Globus pallidus (tissue), 1 donor: ENCODE measurements around the gene TPH1.

ENCODE experiments used
- DNase-seq: peaks from one replicate; pipeline ENCODE4 v3.0.0-alpha.2; 2015; ENCODE audit warnings: low spot score

The TPH1 gene

DNA sequence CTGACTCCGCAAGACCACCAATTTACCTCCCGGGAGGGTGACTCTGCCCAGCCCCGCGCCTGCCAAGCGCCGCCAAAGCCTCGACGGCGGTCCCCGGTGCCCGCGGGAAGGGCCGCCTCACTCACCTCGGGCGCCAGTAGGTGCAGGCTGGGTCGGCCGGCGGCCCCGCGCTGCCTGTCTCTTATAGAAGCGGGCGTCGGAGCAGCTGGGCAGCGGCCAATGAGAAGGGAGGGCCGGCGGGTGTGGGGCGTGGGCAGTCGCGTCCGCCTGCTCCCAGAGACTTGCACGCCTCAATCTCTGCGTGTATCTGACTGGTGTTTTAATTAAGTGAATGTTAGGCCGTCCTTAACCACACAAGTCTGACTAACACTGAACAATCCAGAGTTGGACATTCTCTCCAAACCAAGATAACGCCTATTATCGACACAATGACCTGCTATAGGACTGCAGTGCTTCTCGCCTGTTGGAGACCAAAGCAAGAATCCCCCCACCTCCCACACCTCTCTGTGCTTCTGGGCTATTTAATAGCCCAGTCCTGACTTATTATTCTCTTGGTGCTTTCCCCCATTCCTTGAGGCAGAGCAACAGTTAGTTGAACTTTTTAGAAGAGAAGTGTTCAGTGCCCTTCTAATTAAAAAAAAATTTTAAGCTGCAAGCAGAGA, at the start of gene TPH1:
TSS of gene TPH1 (minus strand) at position 154 of the 662 bp plus-strand sequence. CDS start 5,507 bp downstream, outside the sequence.
- DNase-seq, result no peak

- no peak for DNase-seq
Measured at GRCh38 chr11:18093959-18094358, 47.9 kb upstream of the TPH1 start.

- DNase-seq, result no peak
Measured at GRCh38 chr11:18091731-18092130, 45.7 kb upstream of the TPH1 start.

DNA sequence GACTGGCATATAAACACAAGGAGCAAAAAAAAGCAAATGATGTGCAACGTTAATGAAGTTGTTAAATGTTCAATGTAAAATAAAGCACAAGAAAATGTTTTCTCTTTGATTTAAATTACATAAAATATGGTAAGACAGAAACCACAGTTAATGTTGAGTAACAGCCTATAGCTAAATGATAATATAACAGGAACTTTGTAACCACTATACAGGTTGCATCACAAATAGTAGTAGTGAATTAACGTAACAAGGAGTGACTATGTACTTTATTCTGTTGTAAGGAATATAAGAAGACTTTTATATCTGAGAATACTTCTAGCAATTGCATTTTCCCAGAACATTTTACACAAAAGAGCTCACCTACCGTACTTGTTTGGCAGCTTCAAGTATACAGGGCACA, 42.9 kb upstream of the TPH1 start:
- DNase-seq, result no peak

DNA sequence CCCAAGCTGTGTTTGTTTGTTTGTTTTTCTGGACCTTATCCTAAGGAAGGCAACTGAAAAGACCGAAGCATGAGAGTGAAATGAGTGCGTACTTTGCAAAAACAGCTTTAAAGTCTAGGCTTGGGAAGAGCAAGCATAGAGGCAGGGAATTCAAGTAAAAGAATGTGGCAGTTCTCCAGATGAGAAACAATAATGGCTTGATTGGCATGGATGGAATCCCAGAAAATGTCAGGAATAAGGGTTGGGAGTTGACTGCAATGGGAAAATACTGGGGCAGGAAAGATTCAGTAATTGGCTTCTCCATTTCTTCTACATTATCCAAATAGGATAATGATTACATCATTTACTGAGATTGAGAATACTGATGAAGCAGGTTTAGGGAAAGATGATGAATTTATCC, 42.3 kb upstream of the TPH1 start:
- DNase-seq, result no peak

DNA sequence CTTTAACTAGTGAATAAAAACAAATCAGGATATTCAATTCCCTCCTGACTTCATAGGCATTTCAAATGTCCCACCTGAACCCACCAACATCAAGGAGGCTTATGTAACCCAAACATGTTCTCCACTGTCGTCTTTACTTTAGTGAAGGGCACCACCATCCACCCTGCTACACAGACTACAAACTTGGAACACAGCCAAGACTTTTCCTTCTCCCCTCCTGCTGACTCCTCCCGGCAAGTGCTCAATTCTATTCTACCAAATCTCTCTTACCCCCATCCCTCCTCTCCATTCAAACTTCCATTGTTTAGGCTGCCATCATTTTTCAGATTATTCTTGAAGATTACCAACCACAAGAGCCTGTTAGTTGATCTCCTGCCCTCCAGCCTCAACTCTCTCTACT, 35.5 kb upstream of the TPH1 start:
- DNase-seq, result no peak

- DNase-seq, result no peak
Measured at GRCh38 chr11:18080451-18080850, 34.4 kb upstream of the TPH1 start.

DNA sequence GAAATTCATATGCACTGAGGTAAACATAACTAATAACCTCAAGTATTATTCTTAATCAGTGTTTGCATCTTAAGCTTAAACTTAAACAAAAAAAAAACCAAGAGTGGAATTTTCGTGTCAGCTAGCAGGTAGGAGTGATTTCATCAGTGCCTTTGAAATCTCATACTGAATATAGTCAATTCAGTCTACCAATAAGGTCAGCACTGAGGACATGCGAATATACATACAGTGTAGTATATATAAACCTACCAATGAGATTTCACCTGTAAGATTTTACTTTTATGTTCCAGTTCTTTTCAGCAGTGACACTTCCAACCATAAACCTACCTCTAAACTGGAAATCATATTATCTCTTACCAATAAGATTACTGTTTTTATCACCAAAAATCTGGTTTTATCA, 32.8 kb upstream of the TPH1 start:
- no peak for DNase-seq

GRCh38 chr11:18075444-18075843, 29.4 kb upstream of the TPH1 start:
- DNase-seq, result no peak

- DNase-seq, result no peak
Measured at GRCh38 chr11:18071098-18071705, 25.1 kb upstream of the TPH1 start.

DNA sequence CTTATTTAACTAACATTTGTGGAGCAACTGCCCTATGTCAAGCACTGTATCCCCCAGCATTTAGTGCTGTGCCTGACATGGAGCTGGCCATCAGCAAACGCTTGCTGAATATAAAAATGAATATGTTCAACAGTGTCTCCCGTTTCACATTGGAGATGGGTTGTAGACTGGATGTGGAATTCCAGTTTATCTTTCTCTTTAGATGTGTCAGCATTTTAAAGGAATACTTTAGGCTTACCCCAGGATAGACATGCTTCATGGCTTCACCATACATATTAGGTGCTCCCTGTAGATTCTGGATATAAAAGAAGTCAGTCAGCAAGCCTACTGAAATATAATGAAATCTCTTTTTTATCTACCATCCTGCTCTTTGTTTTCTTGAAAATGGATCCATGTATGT, 21.3 kb upstream of the TPH1 start:
- DNase-seq, result no peak

GRCh38 chr11:18066626-18067025, 20.6 kb upstream of the TPH1 start:
- DNase-seq, result no peak

DNA sequence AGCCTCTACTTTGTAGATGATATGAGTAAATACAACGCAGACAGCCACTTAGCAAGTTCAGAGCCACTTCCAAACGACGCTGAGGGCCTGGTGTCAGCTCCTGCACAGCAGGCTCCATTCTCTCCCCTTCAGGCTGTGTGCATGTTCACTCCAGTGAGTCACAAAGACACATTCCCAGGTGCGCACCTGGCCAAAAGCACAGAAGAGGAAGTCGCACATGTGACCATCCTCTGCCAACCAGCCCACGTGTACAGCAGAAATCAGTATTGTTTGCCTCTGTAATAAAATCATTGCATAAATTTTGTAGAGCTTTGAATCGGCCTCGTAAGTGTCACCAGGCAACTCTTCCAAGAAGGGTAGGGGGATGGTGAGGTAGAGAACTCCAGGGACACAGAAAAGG, 19.5 kb upstream of the TPH1 start:
- no peak for DNase-seq

- no peak for DNase-seq
Measured at GRCh38 chr11:18064450-18065054, 18.5 kb upstream of the TPH1 start.

DNA sequence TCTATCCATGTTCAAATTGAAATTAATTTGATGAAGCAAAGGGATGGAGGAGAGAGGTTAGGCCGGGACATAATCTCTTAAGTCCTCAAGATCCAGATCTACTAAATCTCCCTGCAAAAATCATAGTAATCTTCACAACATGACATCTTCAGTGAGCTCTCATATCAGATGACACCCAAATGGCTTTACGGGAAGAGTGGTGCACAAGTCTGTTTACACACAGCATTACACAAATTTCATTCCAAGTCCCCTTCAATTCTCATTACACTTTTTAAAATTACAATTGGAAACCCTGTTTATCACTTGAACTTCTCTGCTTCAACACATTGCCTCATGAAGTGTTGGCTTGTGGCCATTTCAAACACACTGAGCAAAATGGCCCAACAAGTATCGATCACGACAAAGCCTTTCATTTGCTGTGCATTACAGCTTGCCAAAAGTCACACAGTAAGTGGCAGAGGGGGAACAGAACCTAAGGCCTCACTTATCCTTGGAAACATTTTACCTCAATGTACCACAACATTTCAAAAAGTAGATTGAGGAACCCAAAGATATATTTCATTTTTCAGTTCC, 17.9 kb upstream of the TPH1 start:
- DNase-seq, result no peak

DNA sequence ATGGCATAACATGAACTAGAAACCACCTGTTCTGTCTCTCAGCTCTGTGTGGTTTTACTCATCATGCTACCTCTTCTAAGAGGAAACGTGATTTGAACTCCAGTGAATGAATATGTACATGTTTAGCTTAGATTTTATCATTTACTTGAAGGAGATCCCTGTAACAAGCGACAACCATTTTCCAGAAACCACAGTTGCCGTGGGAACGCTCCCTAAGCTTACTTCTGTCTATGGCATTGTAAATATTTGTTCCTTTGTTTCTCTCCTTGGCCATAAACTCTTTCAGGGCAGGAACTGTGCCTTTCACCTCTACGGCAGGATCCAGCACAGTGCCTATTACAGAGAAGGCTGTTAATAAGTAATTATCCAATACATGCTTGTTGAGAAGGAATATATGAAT, 17.1 kb upstream of the TPH1 start:
- no peak for DNase-seq

DNA sequence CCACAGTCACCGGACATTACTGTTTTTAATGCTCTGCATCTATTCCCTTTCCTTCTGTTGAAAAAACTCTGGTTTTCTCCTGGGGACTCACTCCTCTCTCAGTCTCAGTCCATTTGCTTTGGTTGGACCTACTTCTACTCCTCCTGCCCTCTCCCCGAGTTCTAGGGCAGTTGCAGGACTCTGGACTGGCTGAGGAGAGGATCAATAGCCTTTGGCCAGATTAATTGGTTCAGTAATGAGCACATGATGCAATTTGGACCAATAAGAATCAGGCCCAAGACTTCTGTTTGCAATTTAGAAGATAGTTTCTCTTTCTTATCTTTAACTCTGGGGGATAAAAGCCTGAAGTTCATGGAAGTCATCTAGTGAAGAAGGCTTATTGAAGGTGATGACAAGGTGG, 15.3 kb upstream of the TPH1 start:
- DNase-seq, result no peak

- no peak for DNase-seq
Measured at GRCh38 chr11:18056561-18057181, 10.6 kb upstream of the TPH1 start.

- no peak for DNase-seq
Measured at GRCh38 chr11:18054511-18055103, 8.5 kb upstream of the TPH1 start.

GRCh38 chr11:18050848-18051247, 4.8 kb upstream of the TPH1 start:
- no peak for DNase-seq

DNA sequence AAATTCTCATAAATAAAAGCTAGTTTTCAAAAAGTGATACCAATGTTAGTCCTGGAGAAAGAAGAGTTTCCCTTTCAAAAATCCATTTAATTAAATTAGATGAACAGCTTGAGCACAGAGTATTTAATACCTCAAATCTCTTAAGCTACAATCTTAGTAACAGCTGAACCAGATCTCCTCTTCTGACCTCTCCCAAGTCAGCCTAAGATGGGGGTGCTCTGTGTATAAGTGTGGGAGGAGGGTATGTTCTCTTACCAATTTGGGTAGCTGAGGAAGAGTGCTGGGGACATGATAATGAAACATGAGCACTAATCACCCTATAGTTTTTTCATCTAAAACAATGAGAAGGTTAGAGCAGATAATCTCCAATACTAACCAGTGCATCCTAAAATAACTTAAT, 9.6 kb downstream of the TPH1 start:
- no peak for DNase-seq

GRCh38 chr11:18027475-18027874, 18.6 kb downstream of the TPH1 start:
- no peak for DNase-seq

DNA sequence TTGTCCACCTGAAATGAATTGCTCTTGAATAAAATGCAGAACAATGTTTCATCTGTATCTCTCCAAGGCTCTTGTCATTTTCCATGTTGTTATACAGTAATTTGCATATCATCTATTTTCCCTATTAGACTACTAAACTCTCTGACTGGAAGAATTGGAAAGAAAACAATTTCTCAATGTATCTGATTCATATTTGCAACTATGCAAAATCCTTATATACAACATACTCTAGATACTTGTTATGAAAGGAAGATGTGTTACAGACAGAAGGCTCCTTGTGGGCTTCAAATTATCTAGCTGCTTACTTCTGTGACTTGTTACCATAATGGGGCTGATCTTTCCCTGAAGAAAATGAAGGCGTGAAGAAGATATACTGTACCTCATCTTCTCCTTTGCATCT, 23.6 kb downstream of the TPH1 start:
- DNase-seq, result no peak
